Hematopoietic multipotent progenitor cell (in vitro differentiated cells): Measurements from ENCODE around the gene BCKDHA. TPM values are rescaled to one million over a fixed set of nuclear protein-coding genes. Genes with fewer than 3 reads are reported as not detected.
"Not testable (repeated sequence)": the region's sequence is repeated elsewhere in the genome, so short reads cannot be mapped to it uniquely, and the experiment has no call there.

Experiments
- DNase-seq, 3 donors: peaks; one replicate each; pipeline ENCODE4 v3.0.0-alpha.2; 2011 to 2015; ENCODE audit warnings: low read depth in 2 of 3, low spot score in 2 of 3
- total RNA-seq: library from RNA; depleted of rRNA; stranded (reverse); fragments of >200 nt; gene quantifications from one replicate; pipeline ENCODE4 v1.2.3, GENCODE V29; 2012

BCKDHA gene
- total RNA-seq, 1 donor, result 139 TPM

- no peak for DNase-seq
Measured at GRCh38 chr19:41424335-41425173, 26.9 kb downstream of the BCKDHA start.

GRCh38 chr19:41425174-41426115, 27.8 kb downstream of the BCKDHA start:
- DNase-seq, result no peak

DNA sequence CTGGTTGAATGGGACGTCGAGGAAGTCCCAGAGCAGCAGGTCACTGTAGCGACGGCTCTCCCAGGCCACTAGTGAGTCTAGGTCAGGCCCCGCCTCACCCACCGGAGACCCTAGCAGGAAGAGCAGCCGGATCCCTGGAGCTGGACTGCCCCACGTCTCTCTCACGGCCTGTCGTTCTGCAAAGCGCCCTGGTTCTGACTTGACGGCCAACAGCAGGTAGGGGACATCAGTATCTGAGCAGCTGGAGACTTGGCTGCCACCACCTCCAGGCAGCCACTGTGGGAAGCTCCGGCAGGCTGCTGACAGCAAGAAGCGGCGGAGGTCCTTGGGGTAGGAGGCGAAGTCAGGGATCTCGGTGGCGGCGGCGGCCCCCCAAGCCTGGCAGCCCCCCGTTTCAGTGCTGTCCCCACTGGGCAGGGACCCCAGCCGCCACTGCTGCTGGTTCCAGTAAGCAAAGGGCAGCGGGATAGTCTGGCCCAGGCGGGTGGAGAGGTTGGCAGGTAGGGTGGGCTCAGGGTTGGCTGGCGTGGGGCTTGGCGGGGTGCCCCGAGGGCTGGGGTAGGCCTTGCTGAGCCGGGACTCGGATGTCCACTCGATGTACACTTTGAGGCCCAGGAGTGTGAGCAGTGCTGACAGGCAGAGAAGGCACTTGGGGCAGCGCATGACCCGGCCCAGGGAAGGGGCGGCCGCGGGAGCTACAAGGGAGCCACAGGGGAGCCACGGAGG, 28.7 kb downstream of the BCKDHA start:
- no peak for DNase-seq

DNA sequence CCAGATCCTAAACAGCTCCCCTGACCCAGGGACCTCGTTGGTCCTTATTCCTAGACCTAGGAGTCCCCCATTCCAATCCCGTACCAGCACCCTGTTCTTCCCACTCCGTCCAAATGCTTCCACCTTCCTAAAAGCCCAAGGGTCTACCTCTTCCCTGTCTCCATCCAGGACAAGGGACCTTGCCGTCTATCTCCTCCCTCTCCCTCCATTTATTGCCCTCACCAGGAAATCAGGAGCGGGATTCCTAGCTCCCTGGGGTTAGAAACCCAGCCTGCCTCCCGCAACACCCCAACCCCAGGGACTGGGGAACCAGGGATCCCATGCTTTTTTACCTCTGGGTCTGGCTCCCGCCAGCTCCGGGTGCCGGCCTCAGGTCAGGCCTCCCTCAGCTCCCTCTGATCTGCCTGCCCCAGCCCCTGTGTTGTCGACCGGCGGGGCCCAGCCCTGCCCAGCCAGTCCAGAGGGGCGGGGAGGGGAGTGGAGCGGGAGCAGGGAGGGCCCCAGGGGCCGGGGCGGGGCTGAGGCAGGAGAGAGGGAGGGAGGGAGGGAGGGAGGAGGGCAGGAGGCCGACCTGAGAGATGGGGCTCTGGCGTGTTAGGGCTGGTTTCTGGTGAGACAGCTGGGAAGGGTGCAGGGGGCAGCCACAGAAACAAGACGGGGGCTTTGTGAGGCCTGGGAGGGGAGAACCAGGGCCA, 29.5 kb downstream of the BCKDHA start, which contains the start of gene B3GNT8:
Gene B3GNT8 (minus strand): TSS at position 423 of the 695 bp plus-strand sequence. CDS start 596 bp downstream, outside the sequence.
- peak in 2 of 3 donors; percentile 73 to 83 for DNase-seq

- peak in 2 of 3 donors; percentile 46 to 57 for DNase-seq
Measured at GRCh38 chr19:41427647-41428480, 30.2 kb downstream of the BCKDHA start.

DNA sequence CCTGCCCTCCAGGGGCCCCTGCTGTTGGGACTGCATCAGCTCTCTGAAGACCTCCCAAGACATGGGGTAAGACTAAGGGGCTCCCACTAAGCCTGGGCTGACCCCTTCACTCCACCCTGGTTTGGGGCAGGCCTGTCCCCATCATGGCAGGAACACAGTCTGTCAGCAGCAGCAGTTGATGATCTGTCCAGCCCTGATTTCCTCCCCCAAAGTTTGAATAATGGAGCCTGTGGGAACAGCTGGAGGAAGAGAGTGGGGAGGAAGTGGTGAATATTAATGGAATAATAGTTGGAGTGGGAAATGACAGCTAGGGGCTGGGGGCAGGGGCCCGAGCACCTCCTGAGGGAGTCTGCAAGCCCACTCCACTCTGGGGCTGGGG, 30.9 kb downstream of the BCKDHA start:
- no peak for DNase-seq

- DNase-seq, result no peak
Measured at GRCh38 chr19:41430922-41431321, 33.3 kb downstream of the BCKDHA start.

DNA sequence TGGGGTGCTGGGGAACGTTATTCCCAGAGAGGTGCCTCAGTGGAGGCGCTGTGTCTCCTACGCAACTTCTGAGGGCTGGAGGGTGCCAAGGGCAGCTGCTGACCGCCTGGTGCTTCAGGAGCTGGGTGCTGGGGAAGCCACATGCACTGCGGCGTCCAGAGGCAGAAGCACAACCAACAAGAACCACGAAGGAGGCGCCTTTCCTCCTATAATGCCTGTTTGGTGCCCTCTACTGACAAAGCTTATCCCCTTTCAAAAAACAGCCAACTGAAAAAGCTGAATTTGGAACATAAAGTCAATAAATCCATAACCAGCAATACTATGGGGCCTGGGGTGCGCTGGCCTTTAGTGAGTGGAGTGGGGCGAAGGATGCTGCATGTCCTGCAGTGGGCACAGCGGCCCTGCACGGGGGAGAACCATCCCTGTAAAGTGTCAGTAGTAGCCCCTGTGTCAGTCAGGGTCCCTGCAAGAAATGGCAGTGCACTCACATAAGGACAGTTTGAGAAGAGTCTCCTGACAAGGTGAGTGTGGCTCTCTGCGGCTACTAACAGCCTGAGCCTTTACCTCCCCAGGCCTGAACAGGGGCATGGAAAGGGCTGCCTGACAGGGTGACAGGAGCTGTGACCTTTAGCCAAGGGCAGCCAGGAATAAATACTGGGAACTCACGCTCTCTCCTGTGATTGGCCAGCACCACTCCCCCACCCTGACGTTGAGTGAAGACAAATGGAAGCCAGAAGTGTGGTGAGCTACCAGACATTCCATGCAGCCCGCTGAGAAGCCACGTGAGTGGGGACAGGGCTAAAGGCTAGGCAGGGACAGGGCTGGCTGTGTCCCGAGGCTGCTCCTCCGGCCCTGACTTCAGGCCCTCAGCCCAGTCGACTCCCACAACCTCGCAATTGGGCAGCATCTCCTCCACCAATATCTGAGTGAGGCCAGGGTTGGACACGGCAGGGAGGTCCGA, 34.1 kb downstream of the BCKDHA start:
- DNase-seq, result peak in 2 of 3 donors; percentile 51 to 73

DNA sequence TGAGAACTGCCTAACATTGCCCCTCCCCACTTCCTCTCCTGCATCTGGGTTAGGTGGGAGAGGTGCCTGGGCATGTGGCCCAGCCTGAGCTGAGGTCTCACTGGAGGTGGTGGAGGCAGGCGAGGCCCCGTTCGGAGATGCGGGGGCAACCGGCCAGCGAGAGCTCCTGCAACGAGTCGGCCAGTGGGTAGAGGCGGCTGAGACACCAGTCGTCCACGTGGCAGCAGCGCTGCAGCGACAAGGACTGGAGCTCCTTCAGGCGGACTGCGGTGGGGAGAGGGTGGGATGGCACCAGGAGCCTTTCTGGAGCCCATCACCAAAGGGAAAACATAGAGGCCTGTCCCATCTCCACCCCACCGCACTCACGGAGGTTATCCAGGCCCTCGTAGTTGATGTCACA, 35.6 kb downstream of the BCKDHA start:
- DNase-seq, result no peak

DNA sequence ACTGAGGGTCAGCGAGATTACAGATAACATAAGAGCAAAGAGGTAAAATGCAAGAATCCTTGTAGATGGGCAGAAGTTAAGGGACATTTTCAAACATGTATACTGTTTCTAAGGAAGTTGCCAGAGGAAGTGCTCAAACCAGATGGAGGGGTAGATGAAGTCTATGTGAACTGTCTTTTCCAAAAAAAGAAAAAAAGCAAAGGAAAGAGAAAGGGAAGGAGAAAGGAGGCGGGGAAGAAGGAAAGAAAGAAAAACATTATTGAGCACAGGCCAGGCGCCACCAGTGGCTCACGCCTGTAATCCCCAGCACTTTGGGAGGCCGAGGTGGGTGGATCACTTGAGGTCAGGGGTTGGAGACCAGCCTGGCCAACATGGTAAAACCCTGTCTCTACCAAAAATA, 36.8 kb downstream of the BCKDHA start:
- DNase-seq, result peak in 1 of 3 donors; percentile 50

GRCh38 chr19:41435376-41435775, 37.8 kb downstream of the BCKDHA start:
- not testable (repeated sequence) for DNase-seq

DNA sequence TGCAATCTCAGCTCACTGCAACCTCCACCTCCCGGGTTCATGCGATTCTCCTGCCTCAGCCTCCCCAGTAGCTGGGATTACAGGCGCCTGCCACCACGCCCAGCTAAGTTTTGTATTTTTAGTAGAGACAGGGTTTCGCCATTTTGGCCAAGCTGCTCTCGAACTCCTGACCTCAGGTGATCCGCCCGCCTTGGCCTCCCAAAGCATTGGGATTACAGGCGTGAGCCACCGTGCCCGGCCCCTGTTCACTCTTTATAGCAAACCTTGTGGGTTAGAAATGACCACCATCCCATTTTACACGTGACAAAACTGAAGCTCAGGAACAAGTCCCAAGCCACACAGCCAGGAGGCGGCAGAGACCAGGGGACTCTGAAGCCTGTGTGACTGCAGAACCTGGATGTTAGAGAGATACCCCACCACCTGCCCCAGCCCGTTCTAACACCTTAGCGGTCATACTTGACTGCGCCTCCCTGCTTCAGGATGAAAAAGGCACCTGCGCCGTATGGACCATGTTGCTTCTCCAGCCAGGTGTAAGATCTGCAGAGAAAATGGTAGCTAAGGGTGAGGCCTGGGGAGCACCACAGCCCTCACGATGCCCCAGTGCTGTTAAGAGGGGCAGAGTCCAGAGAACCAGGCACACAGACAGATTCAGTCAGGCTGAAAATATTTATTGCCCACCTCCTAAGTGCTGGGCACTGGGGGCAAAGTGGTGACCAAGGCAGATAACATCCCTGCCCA, 38.5 kb downstream of the BCKDHA start:
- no peak for DNase-seq

- no peak for DNase-seq
Measured at GRCh38 chr19:41436674-41436951, 39.0 kb downstream of the BCKDHA start.

- DNase-seq, result no peak
Measured at GRCh38 chr19:41437944-41438574, 40.4 kb downstream of the BCKDHA start.

DNA sequence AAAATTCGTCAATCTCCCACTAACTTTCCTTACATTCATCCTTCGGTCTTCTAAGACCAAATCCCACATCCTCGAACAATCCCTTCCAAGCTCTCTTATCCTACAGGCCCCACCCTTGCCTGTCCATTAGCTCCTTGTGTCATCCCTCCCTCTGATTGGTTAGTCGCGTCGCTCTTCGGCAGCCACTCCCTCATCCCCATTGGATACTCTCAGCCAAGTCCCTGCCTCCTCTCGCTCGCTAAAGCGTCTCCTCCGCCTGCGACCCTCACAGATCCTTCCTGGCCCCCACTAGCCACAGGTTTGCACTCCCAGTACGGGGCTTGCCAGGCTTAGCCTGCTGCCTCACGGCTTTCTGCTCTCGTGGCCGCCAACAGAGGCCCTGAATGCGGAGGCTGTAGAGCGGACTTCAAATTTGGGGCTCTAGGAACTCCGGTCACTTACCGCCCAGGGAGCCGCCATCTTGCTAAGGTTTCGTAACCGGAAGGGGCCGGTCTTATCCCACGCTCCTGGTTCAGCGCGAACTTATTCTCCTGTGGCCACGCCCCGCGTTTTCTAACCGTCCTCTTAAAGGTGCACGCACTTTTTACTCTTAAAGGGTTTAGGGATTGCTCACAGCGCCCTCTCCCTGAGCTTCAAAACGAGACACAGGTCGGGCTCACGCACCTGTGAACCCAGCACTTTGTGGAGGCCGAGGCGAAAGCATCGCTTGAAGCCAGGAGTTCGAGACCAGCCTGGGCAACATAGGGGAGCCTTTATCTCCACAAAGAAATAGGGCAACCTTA, 42.0 kb downstream of the BCKDHA start, which contains the start of gene DMAC2:
Gene DMAC2 (minus strand): TSS at position 472 of the 782 bp plus-strand sequence. CDS start 13 bp downstream, at position 459.
- peak; percentile 76 to 99 (median 98) for DNase-seq

GRCh38 chr19:41441321-41441945, 43.8 kb downstream of the BCKDHA start:
- DNase-seq, result no peak
